HepG2 (cell line): ENCODE data around the gene HACD1. TPM values are rescaled to one million over a fixed set of nuclear protein-coding genes. Genes with fewer than 3 reads are reported as not detected.
A peak's percentile ranks its signal among the peaks of the same experiment; 100 is the strongest.

Source experiments
- AHDC1 ChIP-seq: sonication (generic); formaldehyde crosslinking; IDR thresholded peaks from 2 replicates; pipeline ENCODE4 v1.5.1; 2020; ENCODE audit warnings: mild to moderate bottlenecking, missing genetic modification reagents, borderline replicate concordance
- ATF7-NPFF ChIP-seq: sonication (generic); formaldehyde crosslinking; IDR thresholded peaks from 2 replicates; pipeline ENCODE4 v1.8.1; 2023; ENCODE audit warnings: mild to moderate bottlenecking, low read depth, missing genetic modification reagents, moderate library complexity
- CBX1 ChIP-seq: IDR thresholded peaks from one replicate; pipeline ENCODE4 v1.6.1; 2016; ENCODE audit warnings: antibody characterized with exemption, low read depth
- EEA1 ChIP-seq: sonication (generic); formaldehyde crosslinking; IDR thresholded peaks from 2 replicates; pipeline ENCODE4 v1.5.1; 2020; ENCODE audit warnings: mild to moderate bottlenecking, missing genetic modification reagents, borderline replicate concordance
- HCFC1 ChIP-seq: fragments of 150-350 bp; IDR thresholded peaks from 2 replicates; pipeline ENCODE4 v1.6.1; 2014; ENCODE audit warnings: low read depth, low read length
- KMT2B ChIP-seq: IDR thresholded peaks from 2 replicates; pipeline ENCODE4 v1.6.1; 2016; ENCODE audit warnings: missing genetic modification reagents, missing compliant biosample characterization
- POGK ChIP-seq: sonication (generic); formaldehyde crosslinking; conservative IDR thresholded peaks from 2 replicates; pipeline ENCODE4 v1.8.0; 2022; ENCODE audit warnings: mild to moderate bottlenecking, moderate library complexity, missing genetic modification reagents
- RARA ChIP-seq: IDR thresholded peaks from 2 replicates; pipeline ENCODE4 v1.6.1; 2016; ENCODE audit warnings: missing genetic modification reagents, missing compliant biosample characterization
- SIX4 ChIP-seq: sonication (generic); formaldehyde crosslinking; IDR thresholded peaks from 2 replicates; pipeline ENCODE4 v1.4.0; 2020; ENCODE audit warnings: missing genetic modification reagents
- SKIL ChIP-seq: sonication (generic); formaldehyde crosslinking; IDR thresholded peaks from 2 replicates; pipeline ENCODE4 v1.8.0; 2022; ENCODE audit warnings: missing genetic modification reagents, mild to moderate bottlenecking, moderate library complexity, borderline replicate concordance
- SSRP1 ChIP-seq: IDR thresholded peaks from 2 replicates; pipeline ENCODE4 v1.6.1; 2016; ENCODE audit warnings: control low read depth
- ZNF205 ChIP-seq: IDR thresholded peaks from 2 replicates; pipeline ENCODE4 v1.6.1; 2018; ENCODE audit warnings: missing biosample characterization, missing genetic modification reagents
- polyA plus RNA-seq, 8 experiments: library from polyadenylated mRNA; depleted of rRNA in 3 of 8; stranded (reverse) in 7 of 8; unstranded in 1 of 8; fragments of >200 nt; fragmentation: Illumina TruSeq in 4 of 8; extraction: Trizol in 4 of 8; gene quantifications; 2 replicates each; pipeline versions ENCODE4 v1.2.1 to v1.2.3, GENCODE V29; 2011 to 2016; ENCODE audit warnings: low read depth in 4 of 8, missing spikeins in 1 of 8, mixed read lengths in 1 of 8; ENCODE audit not compliant: insufficient read depth in 1 of 8
- total RNA-seq, 5 experiments: library from RNA; depleted of rRNA; stranded (reverse); fragments of >200 nt; fragmentation: Illumina TruSeq; extraction: Trizol; gene quantifications; 2 replicates each; pipeline ENCODE4 v1.2.3, GENCODE V29; 2016; ENCODE audit warnings: low read depth in 1 of 5

HACD1 gene
- total and polyA plus RNA-seq, 2 of the 13 experiments (the other 11 are each of a cell fraction or from before 2014, with no cell fraction given) = 43.4 to 47.6 TPM

DNA sequence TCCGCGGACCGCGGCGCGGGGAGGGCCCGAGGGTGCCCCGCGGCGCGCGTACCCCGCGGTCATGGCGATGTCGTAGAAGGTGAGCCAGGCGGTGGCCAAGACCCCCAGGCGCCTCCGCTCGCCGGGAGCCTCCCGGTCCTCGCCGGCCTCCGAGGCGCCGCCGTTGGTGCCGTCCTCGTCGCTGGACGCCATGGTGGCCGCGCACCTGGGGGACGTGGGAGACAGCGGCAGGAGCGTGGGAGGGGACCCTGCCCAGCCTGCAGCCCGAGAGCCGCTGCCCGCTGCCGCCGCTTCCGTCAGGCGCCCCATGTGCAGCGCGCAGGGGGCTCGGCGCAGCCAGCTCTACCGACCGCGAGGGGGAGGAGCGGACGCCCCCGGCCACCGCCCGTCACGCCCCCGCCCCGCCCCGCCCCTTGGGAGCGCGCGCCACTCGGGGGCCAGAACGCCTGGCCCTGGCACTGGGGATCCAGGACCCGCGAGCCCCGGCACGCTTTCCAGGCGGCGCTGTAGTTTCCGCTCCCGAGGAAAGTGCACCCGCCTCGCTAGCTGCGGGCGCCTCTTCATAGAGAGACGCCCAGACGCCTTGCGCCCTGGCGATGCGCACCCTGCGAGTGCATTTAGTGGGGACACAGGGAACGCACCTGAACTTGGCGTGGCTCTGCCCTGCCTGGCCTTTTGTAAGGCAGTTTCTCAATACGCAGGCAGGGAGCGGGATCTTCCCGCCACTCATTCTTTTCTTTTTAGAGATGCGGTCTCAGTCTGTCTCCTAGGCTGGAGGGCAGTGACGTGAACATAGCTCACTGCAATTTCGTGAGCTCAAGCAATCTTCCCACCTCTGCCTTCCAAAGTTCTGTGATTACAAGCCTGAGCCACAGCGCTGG is at the start of gene HACD1 (continued):
- TF ChIP-seq POGK (peak; percentile 63; the same call in 1 of the 2 replicates), KMT2B (CRISPR knock-in tag) (peak; percentile 69), SSRP1 (no peak), EEA1 (CRISPR knock-in tag) (no peak), RARA (CRISPR knock-in tag) (peak; percentile 34; the same call in 1 of the 2 replicates), HCFC1 (no peak), ZNF205 (CRISPR knock-in tag) (no peak), SIX4 (CRISPR knock-in tag) (no peak), ATF7-NPFF (CRISPR knock-in tag) (peak; percentile 63), AHDC1 (CRISPR knock-in tag) (no peak), SKIL (no peak), CBX1 (no peak)
